Occipital lobe (tissue), 2 donors: ENCODE measurements around the gene NOL7. TPM values are rescaled to one million over a fixed set of nuclear protein-coding genes. Genes with fewer than 3 reads are reported as not detected.

Source experiments
- DNase-seq: peaks from one replicate; lab custom pipeline; 2025; lab: John Stamatoyannopoulos, UW
- total RNA-seq: library from RNA; depleted of rRNA; stranded (reverse); fragments of >200 nt; gene quantifications from one replicate; pipeline ENCODE4 v1.2.3, GENCODE V29; 2014

Gene NOL7
- total RNA-seq, 1 donor from 2014 or later, result 44.1 TPM

DNA sequence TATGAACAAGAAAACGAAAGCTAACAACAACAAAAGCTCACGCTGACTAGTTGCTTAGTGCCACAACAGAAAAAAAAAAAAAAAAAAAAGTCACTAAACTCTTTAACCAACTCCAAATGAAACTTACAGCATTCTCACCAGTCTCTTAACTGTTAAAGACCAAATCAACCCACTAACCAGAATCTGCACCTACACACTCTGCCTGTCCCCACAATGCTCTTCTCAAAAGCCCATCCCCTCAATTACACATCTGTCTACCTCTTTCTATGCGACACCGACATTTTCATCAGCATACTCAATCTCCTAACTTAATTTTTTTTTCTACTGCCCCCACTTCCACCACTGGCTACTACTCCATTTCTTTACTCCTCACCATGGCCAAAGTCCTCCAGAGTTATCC lies 34.3 kb downstream of the NOL7 start:
- no peak for DNase-seq

DNA sequence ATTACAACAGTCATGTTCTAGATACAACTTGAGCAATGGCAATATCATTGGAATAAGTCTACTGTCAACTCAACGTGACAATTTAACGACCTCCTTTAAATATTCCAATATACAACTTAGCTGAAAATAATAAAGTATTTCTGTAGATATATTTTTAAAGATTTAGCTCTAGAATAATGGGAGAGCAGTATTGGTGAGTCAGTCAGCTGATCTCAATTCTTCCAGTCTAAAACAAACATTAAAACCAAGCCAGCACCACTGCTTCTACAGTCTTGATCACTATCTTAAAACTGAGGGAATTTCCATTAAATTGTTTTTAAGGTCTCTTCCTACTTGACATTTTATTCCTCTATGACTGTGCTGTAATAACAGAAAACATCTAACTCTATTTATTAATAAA lies 38.2 kb downstream of the NOL7 start:
- no peak for DNase-seq

GRCh38 chr6:13654496-13654895 lies 39.4 kb downstream of the NOL7 start:
- DNase-seq, result no peak

DNA sequence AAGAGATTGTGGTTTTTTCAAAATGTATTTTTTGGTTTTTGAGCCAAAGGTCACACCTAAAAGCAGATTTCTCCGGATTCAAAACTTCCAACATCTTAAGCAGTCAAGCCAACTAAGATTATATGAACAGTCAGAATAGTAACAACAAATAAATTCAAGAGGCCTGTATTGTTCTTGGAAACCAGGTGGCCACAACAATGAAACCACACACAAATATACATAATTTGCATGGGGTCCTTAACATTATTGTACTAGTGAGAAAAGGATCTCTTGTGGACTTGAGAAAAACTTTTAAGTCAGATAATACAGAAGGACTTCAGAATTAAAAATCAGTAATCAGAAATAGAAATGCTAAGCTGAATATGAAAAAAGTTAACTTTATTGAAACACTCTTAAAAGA lies 40.6 kb downstream of the NOL7 start:
- DNase-seq, result no peak

DNA sequence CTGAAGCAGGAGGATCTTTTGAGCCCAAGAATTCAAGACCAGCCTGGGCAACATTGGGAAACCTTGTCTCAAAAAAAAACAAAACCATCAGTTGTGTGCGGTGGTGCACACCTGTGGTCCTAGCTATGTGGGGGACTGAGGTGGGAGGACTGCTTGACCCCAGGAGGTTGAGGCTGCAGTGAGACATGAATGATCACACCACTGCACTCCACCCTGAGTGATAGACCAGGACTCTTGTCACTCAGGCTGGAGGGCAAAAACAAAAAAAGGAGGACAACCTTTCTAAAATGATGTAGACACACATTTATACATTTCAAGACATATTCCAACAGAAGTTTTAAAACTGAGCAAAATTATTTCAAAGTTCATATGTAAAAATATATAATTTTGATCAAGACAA lies 45.1 kb downstream of the NOL7 start:
- DNase-seq, result no peak

- DNase-seq, result no peak
Measured at GRCh38 chr6:13660893-13661292, 45.8 kb downstream of the NOL7 start.

GRCh38 chr6:13661647-13662046 lies 46.5 kb downstream of the NOL7 start:
- no peak for DNase-seq

GRCh38 chr6:13662651-13663334 lies 47.7 kb downstream of the NOL7 start:
- DNase-seq, result no peak

DNA sequence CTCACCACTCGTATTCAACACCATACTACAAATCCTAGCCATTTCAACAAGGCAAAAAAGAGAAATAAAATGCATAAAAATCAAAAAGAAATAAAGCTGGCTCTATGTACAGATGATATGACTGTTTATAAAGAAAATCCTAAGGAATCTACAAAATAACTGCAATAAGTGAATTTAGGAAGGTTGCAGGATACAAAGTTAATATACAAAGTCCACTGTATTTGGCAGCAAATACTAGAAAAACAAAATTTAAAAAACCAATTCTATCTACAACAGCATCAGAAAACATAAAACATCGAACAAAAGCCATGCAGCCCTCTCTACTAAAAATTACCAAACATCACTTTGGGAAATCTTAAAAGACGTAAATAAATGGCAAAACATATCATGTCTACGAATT lies 48.9 kb downstream of the NOL7 start:
- DNase-seq, result no peak

GRCh38 chr6:13664703-13665352 lies 49.7 kb downstream of the NOL7 start:
- DNase-seq, result no peak

- no peak for DNase-seq
Measured at GRCh38 chr6:13666194-13667105, 51.3 kb downstream of the NOL7 start.

DNA sequence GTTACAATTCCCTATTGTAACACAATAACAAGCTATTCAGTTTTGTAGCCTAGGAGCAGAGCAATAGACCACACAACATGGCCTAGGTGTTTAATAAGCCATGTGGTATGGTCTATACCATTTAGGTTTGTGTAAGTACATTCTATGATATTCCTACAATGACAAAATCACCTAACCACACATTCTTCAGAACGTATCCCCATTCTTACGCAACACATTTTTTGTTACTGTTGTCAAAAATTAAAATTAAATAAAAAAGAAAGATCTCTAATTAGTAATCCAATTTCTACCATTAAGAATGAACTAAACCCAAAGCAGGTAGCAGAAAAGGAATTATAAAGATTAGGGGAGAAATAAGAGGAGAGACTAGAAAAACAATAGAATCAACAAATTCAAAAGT lies 52.5 kb downstream of the NOL7 start:
- no peak for DNase-seq

DNA sequence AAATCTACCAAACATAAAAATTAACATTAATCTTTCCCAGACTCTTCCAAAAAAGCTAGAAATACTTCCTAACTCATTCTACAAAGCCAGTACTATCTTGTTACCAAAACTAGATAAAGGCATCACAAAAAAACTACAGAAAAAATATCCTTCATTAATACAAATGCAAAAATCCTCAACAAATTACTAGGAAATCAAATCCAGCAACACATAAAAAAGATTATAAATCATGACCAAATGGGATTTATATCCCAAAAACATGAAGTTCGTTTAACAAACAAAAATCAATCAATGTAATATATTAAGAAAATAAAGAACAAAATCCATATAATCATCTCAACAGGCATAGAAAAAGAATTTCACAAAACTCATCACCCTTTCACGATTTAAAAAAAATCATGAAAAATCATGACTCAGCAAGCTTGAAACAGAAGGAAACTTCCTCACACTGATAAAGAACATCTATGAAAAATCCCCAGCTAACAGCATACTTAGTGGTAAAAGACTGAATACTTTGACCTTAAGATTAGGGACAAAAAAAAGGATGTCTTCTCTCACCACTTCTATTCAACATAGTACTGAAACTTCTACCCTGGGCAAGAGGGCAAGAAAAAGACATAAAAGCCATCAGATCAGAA lies 53.3 kb downstream of the NOL7 start:
- no peak for DNase-seq

- DNase-seq, result no peak
Measured at GRCh38 chr6:13669476-13669875, 54.3 kb downstream of the NOL7 start.

Other genes starting within 250 kb of the NOL7 start
- 38.2 TPM for gene GFOD1, start 127.7 kb upstream of the NOL7 start, total RNA-seq
- gene SIRT5, start 40.7 kb upstream of the NOL7 start, total RNA-seq, result 23.2 TPM
- 90.5 TPM for gene RANBP9, start 96.5 kb downstream of the NOL7 start, total RNA-seq
- gene MCUR1, start 199.2 kb downstream of the NOL7 start, total RNA-seq, result 34.6 TPM